Kidney (tissue), 14 donors: ENCODE data around the gene KCNIP3. TPM values are rescaled to one million over a fixed set of nuclear protein-coding genes. Genes with fewer than 3 reads are reported as not detected.

ENCODE experiments used
- DNase-seq, 5 donors: peaks; one replicate each; pipeline ENCODE4 v3.0.0-alpha.2; 2013 to 2020
- FAIRE-seq: peaks from 2 replicates; lab custom pipeline; 2012; peaks lifted over from hg19 to GRCh38; lab: Jason Lieb, UNC
- H3K27ac ChIP-seq, 2 donors: one replicate each; pipeline ENCODE4 v1.7.0; 2013; ENCODE audit warnings: low read depth in 2 of 2, low read length in 2 of 2, inconsistent platforms in 1 of 2
- H3K27me3 ChIP-seq: one replicate; pipeline ENCODE4 v1.7.1; 2013; ENCODE audit warnings: low read length, inconsistent platforms; ENCODE audit not compliant: control insufficient read depth, insufficient read depth
- H3K36me3 ChIP-seq, 3 donors: one replicate each; pipeline versions ENCODE4 v1.7.0 to v1.7.1; 2013; ENCODE audit warnings: low read length in 3 of 3, control low read depth in 1 of 3, inconsistent platforms in 1 of 3; ENCODE audit not compliant: insufficient read depth in 3 of 3, control insufficient read depth in 2 of 3
- H3K4me1 ChIP-seq, 3 donors: one replicate each; pipeline versions ENCODE4 v1.7.0 to v1.7.1; 2013; ENCODE audit warnings: low read length in 3 of 3, inconsistent platforms in 1 of 3, low read depth in 1 of 3; ENCODE audit not compliant: control insufficient read depth in 2 of 3, insufficient read depth in 2 of 3
- H3K4me3 ChIP-seq, 3 donors: one replicate each; pipeline versions ENCODE4 v1.7.0 to v1.8.1; 2013; ENCODE audit warnings: low read length in 3 of 3, control low read depth in 1 of 3, inconsistent platforms in 1 of 3
- H3K9ac ChIP-seq, 3 donors: one replicate each; pipeline versions ENCODE4 v1.7.0 to v1.7.1; 2013; ENCODE audit warnings: low read length in 3 of 3, control low read depth in 1 of 3, inconsistent platforms in 1 of 3
- H3K9me3 ChIP-seq, 3 donors: one replicate each; pipeline versions ENCODE4 v1.7.0 to v1.7.1; 2013; ENCODE audit warnings: low read length in 3 of 3, control low read depth in 1 of 3, inconsistent platforms in 1 of 3; ENCODE audit not compliant: control insufficient read depth in 2 of 3, insufficient read depth in 1 of 3
- intact Hi-C: fragments of 100-400 bp; cut with DNase I; formaldehyde crosslinking; loops from one replicate; pipeline ENCODE4 v1.11.1; 2022
- polyA plus RNA-seq: library from polyadenylated mRNA; stranded (reverse); fragments of 350-450 nt; fragmentation: Illumina TruSeq; extraction: RNeasy Lipid Tissue Mini Kit (QIAGEN cat#74804); gene quantifications from one replicate; pipeline ENCODE4 v1.2.3, GENCODE V29; 2014; ENCODE audit warnings: low read depth, low replicate concordance; ENCODE audit not compliant: insufficient read depth
- total RNA-seq: library from RNA; stranded (reverse); fragmentation: NEBNext Ultra II Directional; extraction: Animal tissue kit (Norgen Biotek cat#: 25700); gene quantifications from one replicate; pipeline ENCODE4 v1.2.1, GENCODE V29; 2021
- TF ChIP-seq, protein P1 (sequence below): IDR thresholded peaks from 3 replicates; pipeline ENCODE4 v1.5.1; 2012; ENCODE audit warnings: mild to moderate bottlenecking, moderate library complexity, borderline replicate concordance; ENCODE audit not compliant: insufficient read depth; ENCODE audit errors: extremely low read depth
- donor health status: control.
- donor health status: control.
- donor health status: control.
- donor health status: control.
- donor health status: control.
- donor health status: DM: yes; HTN: yes; CAD: no.
- donor health status: Normal renal cell carcinoma (clear cell type).

The KCNIP3 gene
- total and polyA plus RNA-seq, 2 donors from 2014 or later = 14.8 to 27.6 TPM

DNA sequence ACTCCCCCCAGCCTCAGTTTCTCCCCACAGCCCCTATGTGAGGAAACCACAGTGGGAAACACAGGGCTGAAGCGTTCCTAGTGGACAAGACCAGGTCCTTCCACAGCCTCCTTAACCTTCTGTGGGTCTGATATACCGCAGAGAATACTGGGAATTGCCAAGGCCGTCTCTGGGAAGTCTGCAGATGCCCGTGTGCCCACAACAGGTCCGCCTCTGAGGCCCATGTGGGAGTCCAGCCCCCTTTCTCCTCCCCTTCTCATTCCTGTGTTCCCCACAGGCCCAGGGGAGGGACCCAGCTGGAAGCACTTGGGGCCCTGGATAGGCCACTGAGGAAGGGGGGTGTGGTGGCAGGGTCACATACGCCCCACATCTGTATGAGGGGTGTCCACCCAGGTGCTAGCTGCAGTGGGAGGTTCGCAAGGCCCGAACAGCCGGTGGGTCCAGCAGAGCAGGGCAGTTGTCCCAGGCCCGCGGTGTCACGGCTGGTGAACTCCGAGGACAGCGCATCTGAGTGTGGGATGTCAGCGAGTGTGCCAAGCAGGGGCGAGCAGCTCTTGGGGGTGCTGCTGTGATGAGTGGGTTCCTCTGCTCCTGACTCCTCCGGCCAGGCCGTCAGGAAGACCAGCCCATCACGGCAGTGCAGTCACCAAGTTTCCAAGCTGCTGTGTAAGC, 2.4 kb upstream of the KCNIP3 start:
- Histone ChIP-seq H3K4me3 (no peak overlapping the region), H3K27ac (peak overlapping the region in 1 of 2 donors; percentile 37), H3K4me1 (peaks cover 0 to 6% (median 5%) of the 10 kb centered on the region in 3 donors), H3K27me3 (no peaks in the 10 kb centered on the region), H3K36me3 (no peaks in the 10 kb centered on the region), H3K9me3 (peaks cover 0 to 3% (median 0%) of the 10 kb centered on the region in 3 donors), H3K9ac (no peak overlapping the region)
- FAIRE-seq = no peak
- TF ChIP-seq, protein P1, sequence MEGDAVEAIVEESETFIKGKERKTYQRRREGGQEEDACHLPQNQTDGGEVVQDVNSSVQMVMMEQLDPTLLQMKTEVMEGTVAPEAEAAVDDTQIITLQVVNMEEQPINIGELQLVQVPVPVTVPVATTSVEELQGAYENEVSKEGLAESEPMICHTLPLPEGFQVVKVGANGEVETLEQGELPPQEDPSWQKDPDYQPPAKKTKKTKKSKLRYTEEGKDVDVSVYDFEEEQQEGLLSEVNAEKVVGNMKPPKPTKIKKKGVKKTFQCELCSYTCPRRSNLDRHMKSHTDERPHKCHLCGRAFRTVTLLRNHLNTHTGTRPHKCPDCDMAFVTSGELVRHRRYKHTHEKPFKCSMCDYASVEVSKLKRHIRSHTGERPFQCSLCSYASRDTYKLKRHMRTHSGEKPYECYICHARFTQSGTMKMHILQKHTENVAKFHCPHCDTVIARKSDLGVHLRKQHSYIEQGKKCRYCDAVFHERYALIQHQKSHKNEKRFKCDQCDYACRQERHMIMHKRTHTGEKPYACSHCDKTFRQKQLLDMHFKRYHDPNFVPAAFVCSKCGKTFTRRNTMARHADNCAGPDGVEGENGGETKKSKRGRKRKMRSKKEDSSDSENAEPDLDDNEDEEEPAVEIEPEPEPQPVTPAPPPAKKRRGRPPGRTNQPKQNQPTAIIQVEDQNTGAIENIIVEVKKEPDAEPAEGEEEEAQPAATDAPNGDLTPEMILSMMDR = no peak
- DNase-seq = no peak
- intact Hi-C loops = no loop called here

DNA sequence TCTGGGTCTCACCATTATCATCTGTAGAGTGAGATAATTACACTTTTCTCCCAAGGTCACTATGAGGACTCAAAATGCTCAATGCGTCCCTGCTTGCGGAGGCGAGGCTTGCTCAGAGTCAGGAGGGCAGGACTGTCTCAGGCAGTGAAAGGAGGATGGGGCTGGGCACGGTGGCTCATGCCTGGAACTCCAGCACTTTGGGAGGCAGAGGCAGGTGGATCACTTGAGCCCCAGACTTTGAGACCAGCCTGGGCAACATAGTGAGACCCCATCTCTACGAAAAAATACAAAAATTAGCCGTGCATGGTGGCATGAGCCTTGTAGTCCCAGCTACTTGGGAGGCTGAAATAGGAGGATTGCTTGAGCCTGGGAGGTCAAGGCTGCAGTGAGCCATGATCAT, 1.8 kb upstream of the KCNIP3 start:
- Histone ChIP-seq H3K9me3 (peaks cover 0 to 3% (median 0%) of the 10 kb centered on the region in 3 donors), H3K27me3 (no peaks in the 10 kb centered on the region), H3K36me3 (no peaks in the 10 kb centered on the region), H3K4me3 (no peak overlapping the region), H3K4me1 (peaks cover 0 to 8% (median 5%) of the 10 kb centered on the region in 3 donors), H3K27ac (peak overlapping the region in 1 of 2 donors; percentile 37), H3K9ac (no peak overlapping the region)
- DNase-seq (no peak), FAIRE-seq (no peak)
- TF ChIP-seq, protein P1 = no peak
- intact Hi-C loops = no loop called here

DNA sequence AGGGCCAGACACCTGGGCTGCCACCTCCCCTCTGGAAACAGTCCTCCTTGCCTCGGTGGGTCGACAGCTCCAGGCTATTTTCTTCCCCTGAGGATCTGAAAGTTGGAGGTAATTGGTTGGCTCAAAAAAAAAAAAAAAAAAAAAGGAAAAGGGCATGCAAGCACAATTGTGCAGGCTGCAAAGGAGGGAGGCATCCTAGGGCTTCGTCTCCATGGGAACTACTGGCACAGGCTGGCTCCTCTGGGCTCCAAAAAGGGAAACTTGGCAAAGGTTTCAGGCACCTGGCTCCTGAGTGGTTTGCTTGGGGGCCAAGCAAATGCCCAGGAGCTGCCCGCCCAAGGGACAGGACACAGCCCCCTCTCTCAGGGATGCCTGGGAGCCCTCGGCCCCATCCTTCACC, 1.1 kb upstream of the KCNIP3 start:
- DNase-seq = peak in 1 of 5 donors; percentile 57
- no peak for FAIRE-seq
- Histone ChIP-seq H3K4me3 (no peak overlapping the region), H3K4me1 (peaks cover 0 to 13% (median 7%) of the 10 kb centered on the region in 3 donors), H3K27me3 (no peaks in the 10 kb centered on the region), H3K9me3 (peaks cover 0 to under 1% (median 0%) of the 10 kb centered on the region in 3 donors), H3K36me3 (no peaks in the 10 kb centered on the region), H3K9ac (peak overlapping the region in 1 of 3 donors; percentile 34), H3K27ac (peak overlapping the region; percentile 74 to 80)
- intact Hi-C loops = no loop called here
- TF ChIP-seq, protein P1 = no peak
